Left lung (tissue), 10 donors: Measurements from ENCODE around the gene NFATC1. TPM values are rescaled to one million over a fixed set of nuclear protein-coding genes. Genes with fewer than 3 reads are reported as not detected.

Source experiments
- ATAC-seq: fragments of 200-7000 bp; cut with Tn5 transposase; one replicate; pipeline ENCODE4 v1.9.1; 2020; ENCODE audit warnings: moderate library complexity
- DNase-seq, 4 donors: peaks; one replicate each; pipeline ENCODE4 v3.0.0-alpha.2; 2013 to 2020
- H3K27ac ChIP-seq, 2 donors: fragments of 200-600 bp; sonication (generic) in 1 of 2; one replicate each; pipeline versions ENCODE4 v1.5.0 to v1.8.0; 2020 to 2021
- H3K27me3 ChIP-seq, 2 donors: fragments of 200-600 bp; sonication (generic) in 1 of 2; one replicate each; pipeline versions ENCODE4 v1.5.0 to v1.8.0; 2020 to 2021
- H3K36me3 ChIP-seq, 2 donors: fragments of 200-600 bp; sonication (generic) in 1 of 2; one replicate each; pipeline versions ENCODE4 v1.5.0 to v1.8.0; 2020 to 2021
- H3K4me1 ChIP-seq, 2 donors: fragments of 200-600 bp; one replicate each; pipeline ENCODE4 v1.8.0; 2021
- H3K4me3 ChIP-seq, 2 donors: fragments of 200-600 bp; sonication (generic) in 1 of 2; one replicate each; pipeline versions ENCODE4 v1.5.0 to v1.8.0; 2020 to 2021; ENCODE audit warnings: mild to moderate bottlenecking in 1 of 2
- H3K9me3 ChIP-seq, 2 donors: fragments of 200-600 bp; sonication (generic) in 1 of 2; one replicate each; pipeline versions ENCODE4 v1.5.0 to v1.8.0; 2020 to 2021
- intact Hi-C, 2 donors: fragments of 100-400 bp; cut with DNase I; formaldehyde crosslinking; loops; one replicate each; pipeline versions ENCODE4 v1.11.2 to v1.14.2; 2022
- polyA plus RNA-seq, 6 donors: library from polyadenylated mRNA; unstranded; fragments of 120-200 nt; gene quantifications; one replicate each; pipeline ENCODE4 v1.2.1, GENCODE V29; 2013; ENCODE audit not compliant: insufficient read length in 6 of 6
- total RNA-seq, 2 donors: library from RNA; stranded (reverse); fragmentation: NEBNext Ultra II Directional; extraction: Animal tissue kit (Norgen Biotek cat#: 25700); gene quantifications; one replicate each; pipeline ENCODE4 v1.2.1, GENCODE V29; 2021
- TF ChIP-seq, protein P1 (sequence below), 2 donors: fragments of 200-600 bp; sonication (generic) in 1 of 2; IDR thresholded peaks; one replicate each; pipeline versions ENCODE4 v1.5.0 to v1.8.0; 2021; ENCODE audit warnings: antibody characterized with exemption in 2 of 2
- donor health status: DM: no; HTN: yes; CAD: no.
- donor health status: DM: no; HTN: no; CAD: no.

Gene NFATC1
- total and polyA plus RNA-seq, 8 donors = 6.5 to 17.1 (median 8.0) TPM

DNA sequence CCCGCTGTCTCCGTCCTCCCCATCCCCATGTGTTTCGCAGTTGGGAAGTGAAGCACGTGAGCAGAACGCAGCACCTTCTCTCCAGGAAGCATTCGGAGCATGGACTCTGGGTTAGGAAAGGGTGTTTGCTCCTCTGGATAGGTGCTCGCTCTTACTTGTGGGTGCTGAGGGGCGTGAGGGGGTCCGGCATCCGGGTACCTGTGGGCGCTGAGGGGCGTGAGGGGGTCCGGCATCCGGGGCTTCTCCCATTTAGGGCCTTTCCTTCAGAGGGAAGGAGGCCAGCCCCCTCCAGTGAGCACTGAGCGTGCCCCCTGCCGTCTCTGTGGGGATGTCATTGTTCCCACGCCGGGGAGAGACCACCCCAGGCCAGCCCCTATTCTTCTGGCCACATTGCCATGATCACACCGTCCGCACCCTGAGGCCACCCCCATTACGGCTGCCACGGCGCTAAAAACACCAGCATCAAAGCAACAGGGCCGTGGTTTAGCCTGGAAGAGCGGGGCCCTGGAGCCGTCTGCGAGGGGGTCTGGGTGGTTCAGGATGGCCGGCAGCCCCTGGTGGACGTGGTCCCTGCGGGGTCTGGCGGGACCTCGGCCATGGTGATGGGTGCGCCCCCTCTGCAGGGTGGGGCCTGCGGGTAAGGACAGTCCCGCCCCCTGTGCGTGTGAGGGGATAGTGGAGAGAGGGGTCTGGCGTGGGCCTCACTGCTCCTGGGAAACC, 41.0 kb downstream of the NFATC1 start:
- no peak overlapping the region for H3K4me3 ChIP-seq
- intact Hi-C loops = no loop called here
- H3K4me1 ChIP-seq = no peaks in the 10 kb centered on the region
- ATAC-seq (no peak), DNase-seq (no peak)
- TF ChIP-seq, protein P1, sequence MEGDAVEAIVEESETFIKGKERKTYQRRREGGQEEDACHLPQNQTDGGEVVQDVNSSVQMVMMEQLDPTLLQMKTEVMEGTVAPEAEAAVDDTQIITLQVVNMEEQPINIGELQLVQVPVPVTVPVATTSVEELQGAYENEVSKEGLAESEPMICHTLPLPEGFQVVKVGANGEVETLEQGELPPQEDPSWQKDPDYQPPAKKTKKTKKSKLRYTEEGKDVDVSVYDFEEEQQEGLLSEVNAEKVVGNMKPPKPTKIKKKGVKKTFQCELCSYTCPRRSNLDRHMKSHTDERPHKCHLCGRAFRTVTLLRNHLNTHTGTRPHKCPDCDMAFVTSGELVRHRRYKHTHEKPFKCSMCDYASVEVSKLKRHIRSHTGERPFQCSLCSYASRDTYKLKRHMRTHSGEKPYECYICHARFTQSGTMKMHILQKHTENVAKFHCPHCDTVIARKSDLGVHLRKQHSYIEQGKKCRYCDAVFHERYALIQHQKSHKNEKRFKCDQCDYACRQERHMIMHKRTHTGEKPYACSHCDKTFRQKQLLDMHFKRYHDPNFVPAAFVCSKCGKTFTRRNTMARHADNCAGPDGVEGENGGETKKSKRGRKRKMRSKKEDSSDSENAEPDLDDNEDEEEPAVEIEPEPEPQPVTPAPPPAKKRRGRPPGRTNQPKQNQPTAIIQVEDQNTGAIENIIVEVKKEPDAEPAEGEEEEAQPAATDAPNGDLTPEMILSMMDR (IDR thresholded peaks at IDR 0.05) = no peak
- no peak overlapping the region for H3K27ac ChIP-seq
- no peaks in the 10 kb centered on the region for H3K27me3 ChIP-seq
- H3K9me3 ChIP-seq = no peaks in the 10 kb centered on the region
- H3K36me3 ChIP-seq = peaks cover 0 to 41% of the 10 kb centered on the region in 2 donors

DNA sequence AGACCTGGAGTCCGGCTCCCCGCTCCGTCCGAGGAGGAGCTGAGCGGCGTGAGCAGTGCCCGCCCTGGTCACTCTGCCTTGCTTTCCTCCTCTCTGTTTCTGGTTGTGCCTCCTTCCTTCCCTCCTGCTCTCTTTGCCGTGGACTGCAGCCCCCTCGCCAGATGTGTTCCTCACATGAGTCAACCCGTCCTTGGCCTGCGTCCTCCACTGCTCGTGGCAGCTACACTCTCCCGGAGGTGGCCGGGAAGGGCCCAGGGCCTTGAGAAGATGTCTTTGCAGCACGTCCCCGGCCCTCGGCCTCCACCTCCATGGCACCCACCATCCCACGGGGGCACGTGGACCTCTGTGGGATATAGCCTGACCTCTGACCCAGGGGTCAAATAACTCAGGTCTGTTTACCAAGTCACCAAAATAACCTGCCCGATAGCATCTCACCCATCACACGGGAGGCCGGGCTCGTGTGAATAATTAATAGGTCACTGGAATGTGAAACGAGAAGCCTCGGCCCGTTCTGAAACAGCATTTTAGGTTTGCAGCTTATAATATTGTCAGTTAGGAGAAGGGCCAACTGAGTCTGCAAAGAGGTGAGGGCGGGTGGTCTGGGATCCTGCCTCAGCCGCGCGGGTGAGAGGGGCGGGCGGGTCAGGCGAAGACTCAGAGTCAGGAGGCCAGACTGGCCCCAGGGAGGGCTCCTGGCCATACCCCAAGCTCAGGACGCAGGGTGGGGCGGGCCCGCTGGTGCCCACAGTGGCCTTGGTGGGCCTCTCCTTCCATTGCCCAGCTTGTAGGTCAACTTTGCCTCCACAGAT, 42.6 kb downstream of the NFATC1 start:
- ATAC-seq (no peak), DNase-seq (no peak)
- no peaks in the 10 kb centered on the region for H3K9me3 ChIP-seq
- no peaks in the 10 kb centered on the region for H3K27me3 ChIP-seq
- H3K27ac ChIP-seq = no peak overlapping the region
- TF ChIP-seq, protein P1 (IDR thresholded peaks at IDR 0.05) = no peak
- H3K4me3 ChIP-seq = no peak overlapping the region
- intact Hi-C loops = no loop called here
- no peaks in the 10 kb centered on the region for H3K4me1 ChIP-seq
- peaks cover 0 to 34% of the 10 kb centered on the region in 2 donors for H3K36me3 ChIP-seq

DNA sequence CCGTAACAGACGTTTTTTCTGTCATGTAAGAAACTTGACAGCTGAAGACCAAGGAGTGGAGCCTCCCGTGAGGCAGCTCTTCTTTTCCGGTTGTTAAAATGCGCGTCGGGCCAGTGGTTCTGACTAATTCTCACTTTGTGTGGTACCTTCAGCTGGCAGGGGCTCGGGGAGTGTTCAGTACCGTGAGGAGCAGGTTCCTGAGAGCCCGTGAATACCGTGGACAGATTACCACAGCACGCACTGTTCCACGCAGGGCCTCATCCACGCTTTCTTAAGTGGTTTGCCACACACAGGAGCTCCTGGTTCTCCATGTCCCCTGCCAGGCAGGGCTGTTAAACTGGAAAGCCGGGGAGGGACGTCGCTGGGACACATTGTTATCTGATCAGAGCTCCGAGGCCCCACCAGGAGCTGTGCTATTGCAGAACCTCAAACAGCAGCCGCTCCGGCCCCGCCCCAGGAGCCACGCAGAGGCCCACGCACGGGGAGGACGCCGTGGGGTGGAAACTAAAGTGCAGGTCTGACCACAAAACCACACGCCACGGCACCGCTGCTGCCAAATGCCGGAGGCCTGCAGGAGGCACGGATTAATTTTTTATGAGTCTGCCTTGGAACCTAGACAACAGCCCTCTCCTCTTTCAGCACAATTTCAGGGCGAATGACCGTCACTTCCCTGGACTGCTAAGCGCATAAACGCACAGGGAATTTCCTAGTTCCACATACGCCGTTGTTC, 43.3 kb downstream of the NFATC1 start:
- ATAC-seq = no peak
- DNase-seq = no peak
- no peaks in the 10 kb centered on the region for H3K4me1 ChIP-seq
- peaks cover 0 to 27% of the 10 kb centered on the region in 2 donors for H3K36me3 ChIP-seq
- no peaks in the 10 kb centered on the region for H3K9me3 ChIP-seq
- no peak overlapping the region for H3K4me3 ChIP-seq
- H3K27me3 ChIP-seq = no peaks in the 10 kb centered on the region
- no peak overlapping the region for H3K27ac ChIP-seq
- TF ChIP-seq, protein P1 (IDR thresholded peaks at IDR 0.05) = no peak
- intact Hi-C loops = no loop called here

DNA sequence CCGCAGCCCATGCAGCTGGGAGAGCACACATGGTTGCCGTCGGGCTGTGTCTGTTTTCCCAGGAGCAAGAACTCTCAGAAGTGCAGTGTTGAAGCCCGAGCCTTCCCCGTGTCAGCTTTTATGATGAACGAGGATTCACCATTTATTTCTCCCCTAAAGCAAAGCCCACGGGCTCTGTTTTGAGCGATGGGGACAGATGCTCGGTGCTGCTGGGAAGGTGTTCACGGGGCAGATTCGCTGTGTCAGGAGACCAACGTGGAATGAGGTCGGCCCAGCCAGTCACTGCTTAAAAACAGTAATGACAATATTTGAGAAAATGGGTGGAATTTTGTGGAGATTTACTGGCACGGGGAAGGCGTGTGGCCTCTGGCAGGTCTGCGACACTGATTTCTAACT, 43.9 kb downstream of the NFATC1 start:
- Histone ChIP-seq H3K4me3 (no peak overlapping the region), H3K9me3 (no peaks in the 10 kb centered on the region), H3K36me3 (peaks cover 0 to 21% of the 10 kb centered on the region in 2 donors), H3K27me3 (no peaks in the 10 kb centered on the region), H3K4me1 (no peaks in the 10 kb centered on the region), H3K27ac (no peak overlapping the region)
- intact Hi-C loops = no loop called here
- no peak for DNase-seq
- ATAC-seq = no peak
- TF ChIP-seq, protein P1 (IDR thresholded peaks at IDR 0.05) = no peak
